Inflammatory macrophage treated with lipopolysaccharide for 4 hours (primary cell): Measurements from ENCODE around the gene VSIR.
A peak's percentile ranks its signal among the peaks of the same experiment; 100 is the strongest.

Experiments
- DNase-seq: peaks from one replicate; pipeline ENCODE4 v3.0.0-alpha.2; 2020

VSIR gene

DNA sequence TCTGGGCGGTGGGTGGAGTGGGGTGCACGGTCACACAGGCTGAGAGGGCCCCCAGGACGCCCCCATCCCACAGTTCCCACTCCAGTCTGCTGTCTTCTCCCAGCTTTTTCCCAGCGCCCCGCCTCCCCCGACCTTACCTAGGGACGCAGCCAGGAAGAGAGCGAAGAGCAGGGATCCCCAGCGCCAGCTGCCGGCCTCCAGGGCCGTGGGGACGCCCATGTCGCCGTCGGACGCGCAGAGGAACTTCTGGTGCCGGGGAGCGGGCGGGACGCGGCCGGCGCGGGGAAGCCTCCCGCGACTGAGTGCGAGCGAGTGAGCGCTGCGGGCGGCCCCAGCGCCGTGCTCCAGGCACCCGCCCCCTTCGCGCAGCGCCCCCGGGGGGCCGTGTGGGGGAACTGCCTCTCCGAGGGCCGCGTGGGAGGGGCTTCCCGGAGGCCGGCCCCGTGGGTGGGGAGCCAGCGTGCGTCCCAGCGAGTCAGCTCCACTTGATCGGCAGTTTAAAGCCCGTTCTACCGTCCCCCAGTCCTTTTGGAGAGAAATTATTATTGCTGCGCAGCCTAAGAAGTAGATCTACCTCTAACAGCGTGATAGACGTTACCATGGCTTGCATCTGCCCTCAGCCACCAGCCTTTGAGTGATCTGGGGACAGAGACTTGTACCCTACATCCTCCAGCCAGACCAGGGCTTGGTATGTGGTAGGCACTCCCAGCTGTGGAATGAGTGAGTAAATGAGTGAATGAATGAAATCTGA lies at the start of gene VSIR:
VSIR (minus strand) TSS at position 300 of the 751 bp plus-strand sequence; CDS start at position 219, 81 bp downstream.
- DNase-seq: peak; percentile 89

DNA sequence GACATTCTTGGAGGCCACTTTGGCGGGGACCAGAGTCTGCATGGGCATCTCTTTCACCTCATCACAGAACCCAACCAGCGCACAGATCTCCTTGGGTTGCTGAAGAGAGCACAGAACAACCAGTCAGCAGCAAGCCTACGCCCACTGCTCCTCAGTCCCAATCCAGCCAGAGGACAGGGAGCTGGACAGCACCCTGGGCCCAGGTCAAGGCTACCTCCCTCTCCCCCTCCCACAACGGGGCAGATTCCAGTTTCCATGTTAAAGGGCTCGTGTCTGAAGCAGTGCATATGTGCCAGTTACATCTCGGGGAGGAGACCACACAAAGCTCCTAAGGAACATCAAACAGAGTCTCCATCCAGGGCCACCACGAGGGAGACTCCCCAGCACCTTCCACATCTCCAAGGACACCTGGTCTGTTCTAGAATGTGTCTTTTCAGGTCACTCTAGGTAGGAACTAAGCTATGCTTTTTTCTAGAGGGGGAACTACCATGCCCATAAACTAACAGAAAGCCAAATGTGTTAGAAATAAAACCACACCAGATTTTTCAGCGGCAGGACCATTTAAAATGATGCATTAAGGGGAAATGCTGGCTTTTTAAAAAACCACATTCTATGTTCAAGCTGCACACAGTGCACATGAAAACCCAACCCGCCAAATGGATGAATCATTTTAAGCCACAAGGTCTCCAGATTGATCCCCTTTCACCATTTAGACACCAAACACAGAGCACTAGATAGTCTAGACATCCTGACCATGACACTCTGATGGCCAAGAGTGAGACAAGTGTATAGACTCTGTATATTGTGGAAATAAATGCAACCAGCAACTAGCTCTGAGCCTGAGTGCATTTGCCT lies 48.8 kb upstream of the VSIR start:
- DNase-seq: no peak

DNA sequence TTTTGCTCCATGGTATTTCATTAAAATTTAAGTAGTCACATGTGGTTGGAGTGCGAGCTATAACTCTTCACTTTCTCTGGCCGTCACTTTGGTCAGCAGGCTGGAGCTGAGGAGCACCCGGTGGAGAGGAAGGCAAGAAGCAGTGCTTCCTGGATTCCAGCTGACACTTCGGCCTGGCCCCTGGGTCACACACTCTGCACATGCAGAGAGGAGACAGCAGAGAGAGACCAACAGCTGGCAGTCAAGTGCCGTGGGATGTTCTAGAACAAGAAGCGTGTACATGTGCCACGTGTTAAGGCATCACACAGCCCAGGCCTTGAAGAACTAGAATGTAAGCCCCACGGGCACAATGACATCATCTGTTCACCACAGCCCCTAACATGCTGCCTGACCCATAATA lies 47.6 kb upstream of the VSIR start:
- no peak for DNase-seq

DNA sequence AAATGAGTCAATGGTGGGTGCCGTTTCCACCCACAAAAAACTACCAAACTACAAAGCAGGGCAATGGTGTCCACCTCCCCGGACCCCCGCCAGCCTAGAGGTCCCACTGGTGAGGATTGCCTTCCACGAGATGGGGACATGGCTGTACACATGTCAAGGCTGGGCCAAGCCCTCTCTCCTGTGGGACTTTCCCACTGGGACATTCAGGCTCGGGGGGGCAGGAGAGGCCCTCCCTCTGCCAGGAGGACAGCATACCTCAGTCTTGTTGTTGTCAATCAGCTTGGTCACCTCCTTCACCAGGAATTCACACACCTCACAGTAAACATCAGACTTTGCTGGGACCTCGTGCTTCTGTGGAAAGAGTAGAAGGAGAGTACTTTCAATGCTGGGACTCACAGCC lies 46.7 kb upstream of the VSIR start:
- no peak for DNase-seq

DNA sequence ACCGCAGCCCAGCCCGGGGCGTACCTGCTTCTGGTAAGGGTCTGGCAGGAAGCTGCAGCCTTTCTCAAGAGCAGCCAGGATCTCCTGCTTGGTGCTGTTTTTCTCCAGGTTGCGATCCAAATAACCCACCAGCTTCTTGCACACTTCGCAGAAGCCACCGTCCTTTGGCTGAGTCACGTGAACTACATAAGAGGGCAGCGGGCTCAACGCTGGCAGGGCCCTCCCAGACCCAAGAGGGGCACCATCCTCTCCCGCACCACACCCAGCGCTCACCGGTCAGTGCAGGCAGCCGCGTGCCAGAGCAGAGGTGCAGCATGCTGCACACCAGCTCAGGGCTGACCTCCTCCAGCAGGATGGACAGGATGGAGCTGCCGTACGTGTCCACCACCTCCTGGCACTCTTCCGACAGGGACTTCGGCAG lies 46.1 kb upstream of the VSIR start:
- DNase-seq: no peak

DNA sequence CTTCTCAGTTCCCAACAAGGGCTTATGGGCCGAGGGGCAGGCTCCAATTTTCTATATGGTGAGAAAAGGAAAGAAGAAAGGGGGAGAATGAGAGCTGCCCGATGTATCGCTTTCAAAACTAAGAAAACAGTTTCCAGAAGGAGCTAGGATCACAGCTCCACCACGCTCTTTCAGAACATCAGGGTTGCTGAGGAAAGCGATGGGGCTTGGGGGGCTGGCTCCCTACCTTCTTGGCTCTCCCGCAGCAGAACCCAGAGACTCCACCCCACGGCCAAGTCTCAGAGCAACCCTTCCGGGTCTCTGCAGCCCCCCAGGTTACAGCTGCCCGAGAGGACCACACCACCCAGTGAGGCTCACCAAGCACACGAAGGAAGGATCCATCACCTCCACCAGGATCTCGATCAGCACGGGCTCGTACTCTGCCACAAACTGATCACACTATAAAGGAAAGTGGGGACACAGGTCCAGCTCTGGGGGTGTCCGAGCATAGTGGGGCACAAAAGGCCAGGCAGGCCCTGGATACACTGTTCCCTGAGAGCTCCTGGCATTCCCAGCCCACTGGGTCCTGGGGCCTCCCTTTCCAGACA lies 45.4 kb upstream of the VSIR start:
- DNase-seq: no peak

DNA sequence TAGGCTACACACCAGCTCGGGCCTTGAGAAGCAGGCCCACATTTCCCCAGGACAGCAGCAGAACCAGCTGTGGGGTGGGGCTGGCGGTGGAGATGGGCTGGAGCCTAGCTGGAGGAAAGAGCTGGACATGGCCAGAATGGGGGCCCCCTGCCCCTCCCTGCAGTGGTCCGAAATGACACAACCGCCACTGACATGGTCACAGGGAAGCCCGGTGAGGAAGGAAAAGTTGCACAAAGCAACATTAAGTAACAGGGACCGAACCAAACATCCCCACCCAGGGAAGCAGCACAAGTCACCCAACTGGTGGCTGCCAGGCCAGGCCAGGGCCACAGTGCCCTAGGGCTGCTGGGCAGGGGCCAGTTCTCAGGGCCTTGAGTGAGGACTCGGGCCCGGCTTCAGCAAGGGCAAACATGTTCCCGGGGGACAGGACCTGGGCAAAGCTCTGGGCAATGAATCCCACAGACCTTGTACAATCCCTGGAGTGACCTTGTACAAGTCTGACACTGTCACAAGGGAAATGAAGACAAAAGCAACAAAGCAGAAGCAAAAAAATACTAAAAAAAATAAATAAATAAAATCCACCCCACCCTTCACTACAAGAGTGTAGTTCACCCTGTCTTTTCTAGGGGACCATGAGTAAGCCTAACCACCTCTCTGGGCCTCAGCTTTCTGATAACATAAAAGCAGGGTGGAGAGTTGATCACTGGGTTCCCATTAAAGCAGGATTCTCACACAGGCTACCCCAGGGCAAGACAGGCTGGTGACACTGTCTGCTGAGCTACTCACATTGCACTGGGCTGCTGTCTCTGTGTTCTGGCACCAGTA lies 44.7 kb upstream of the VSIR start:
- peak; percentile 91 for DNase-seq

DNA sequence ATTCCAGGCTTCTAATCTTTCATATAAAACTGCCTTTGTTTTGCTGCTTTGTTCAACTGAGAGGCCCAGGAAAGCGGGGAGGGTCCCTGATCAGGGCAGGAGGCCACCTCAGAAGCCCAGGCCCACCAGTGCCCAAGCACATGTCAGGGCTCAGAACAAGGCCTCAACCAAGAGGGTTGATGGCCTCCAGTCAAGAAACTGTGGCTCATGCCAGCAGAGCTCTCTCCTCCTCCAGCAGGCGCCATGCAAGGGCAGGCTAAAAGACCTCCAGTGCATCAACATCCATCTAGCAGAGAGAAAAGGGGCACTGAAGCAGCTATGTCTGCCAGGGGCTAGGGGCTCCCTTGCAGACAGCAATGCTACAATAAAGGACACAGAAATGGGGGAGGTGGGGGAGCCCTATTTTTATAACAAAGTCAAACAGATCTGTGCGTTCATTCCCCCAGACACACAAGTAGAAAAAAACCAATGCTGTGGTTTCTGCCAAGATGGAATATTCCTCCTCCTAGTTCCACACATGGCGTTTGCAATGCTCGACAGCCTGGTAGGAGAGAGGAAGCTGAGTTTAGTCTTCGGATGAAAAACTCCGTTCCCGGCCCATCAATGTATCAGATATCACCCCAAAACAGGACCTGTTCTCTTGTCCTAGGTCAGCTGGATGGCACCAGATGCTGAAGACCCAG lies 43.8 kb upstream of the VSIR start:
- no peak for DNase-seq

DNA sequence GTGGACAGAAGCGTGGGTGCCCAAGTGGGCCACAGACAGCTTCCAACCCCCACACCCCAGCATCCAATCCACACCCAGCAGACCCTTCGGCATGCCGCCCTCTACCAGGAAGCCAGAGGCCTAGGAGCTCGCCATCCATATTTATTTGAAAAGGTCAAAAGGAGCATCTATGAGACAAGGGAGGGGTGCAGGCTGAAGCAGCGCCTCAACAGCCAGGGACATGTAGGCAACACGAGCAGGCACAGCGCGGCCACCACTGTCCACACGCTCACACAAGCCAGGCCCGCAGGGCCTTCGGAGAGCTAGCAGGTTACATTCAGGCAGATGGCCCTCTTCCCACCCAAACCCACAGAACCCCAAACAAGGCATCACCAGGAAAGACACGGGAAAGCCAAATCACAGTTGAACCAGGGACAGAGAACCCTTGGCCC lies 43.1 kb upstream of the VSIR start:
- no peak for DNase-seq

DNA sequence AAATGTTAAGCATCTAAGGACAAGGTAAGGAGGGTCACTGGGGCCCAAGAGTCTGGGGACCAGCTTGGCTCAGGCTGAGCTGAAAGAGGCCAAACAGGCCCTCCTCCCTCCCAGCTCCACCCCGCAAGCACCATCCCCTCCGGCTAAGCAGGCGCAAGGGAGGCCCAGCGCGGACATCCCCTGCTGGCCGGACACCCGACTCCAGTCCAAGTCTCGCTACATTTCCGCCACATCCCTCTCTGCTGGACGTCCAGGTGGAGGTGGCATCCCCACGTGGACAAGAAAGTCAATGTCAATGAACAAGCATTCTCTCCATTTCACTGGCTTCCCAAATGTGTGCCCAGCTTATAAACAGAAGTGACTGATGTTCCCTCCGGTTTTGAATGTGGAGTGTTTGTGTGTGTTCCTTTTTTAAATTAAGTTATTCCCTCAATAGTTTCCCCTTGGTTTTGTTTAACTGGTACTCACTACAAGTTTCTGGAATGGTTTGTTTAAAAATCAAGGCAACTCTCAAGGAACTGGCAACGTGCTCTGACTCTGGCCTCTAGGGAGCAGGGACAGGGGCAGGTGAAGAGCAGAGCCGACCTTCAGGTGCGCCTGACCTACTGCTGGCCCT lies 42.3 kb upstream of the VSIR start:
- no peak for DNase-seq

DNA sequence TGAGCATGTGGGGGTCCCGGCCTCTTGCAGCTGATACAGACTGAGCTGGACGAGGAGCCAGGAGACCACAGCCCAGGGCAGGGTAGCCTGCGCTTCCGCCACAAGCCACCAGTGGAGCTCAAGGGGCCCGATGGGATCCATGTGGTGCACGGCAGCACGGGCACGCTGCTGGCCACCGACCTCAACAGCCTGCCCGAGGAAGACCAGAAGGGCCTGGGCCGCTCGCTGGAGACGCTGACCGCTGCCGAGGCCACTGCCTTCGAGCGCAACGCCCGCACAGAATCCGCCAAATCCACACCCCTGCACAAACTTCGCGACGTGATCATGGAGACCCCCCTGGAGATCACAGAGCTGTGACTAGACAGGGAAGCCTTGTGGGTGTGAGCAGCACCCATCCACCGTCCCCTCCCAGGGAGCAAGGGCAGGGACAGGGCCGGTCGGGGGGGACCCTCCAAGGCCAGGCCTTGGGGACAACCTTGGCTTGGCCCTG lies 41.6 kb upstream of the VSIR start:
- no peak for DNase-seq

DNA sequence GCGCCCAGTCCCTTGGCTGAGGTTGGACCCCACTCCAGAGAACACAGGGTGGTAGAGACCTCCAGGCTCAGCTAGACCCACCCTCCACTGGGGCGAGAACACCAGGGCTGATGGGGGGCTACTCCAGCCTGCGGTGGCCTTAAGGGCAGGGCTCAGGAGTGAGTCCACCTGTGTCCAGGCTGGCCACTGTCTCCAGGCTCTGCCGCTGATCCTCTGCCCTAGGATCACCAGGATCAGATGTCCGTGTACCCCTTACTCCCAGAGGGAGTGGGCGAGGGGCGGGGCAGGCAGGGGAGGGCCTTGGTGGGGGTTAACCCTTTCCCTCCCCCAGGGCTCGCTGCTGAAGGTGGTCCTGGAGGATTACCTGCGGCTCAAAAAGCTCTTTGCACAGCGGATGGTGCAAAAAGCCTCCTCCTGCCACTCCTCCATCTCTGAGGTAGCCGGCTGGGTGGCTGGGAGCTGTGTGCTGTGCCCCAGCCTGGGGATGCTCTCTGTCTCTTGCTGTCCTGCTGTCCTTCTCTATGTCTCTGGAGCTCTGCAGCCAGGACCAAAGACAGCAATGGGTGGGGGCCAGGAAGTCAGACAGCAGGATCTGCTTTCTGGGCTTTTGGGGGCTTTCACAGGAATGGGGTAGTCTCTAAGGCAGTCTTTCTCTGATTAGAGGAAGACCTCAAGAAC lies 39.7 kb upstream of the VSIR start:
- DNase-seq: no peak

DNA sequence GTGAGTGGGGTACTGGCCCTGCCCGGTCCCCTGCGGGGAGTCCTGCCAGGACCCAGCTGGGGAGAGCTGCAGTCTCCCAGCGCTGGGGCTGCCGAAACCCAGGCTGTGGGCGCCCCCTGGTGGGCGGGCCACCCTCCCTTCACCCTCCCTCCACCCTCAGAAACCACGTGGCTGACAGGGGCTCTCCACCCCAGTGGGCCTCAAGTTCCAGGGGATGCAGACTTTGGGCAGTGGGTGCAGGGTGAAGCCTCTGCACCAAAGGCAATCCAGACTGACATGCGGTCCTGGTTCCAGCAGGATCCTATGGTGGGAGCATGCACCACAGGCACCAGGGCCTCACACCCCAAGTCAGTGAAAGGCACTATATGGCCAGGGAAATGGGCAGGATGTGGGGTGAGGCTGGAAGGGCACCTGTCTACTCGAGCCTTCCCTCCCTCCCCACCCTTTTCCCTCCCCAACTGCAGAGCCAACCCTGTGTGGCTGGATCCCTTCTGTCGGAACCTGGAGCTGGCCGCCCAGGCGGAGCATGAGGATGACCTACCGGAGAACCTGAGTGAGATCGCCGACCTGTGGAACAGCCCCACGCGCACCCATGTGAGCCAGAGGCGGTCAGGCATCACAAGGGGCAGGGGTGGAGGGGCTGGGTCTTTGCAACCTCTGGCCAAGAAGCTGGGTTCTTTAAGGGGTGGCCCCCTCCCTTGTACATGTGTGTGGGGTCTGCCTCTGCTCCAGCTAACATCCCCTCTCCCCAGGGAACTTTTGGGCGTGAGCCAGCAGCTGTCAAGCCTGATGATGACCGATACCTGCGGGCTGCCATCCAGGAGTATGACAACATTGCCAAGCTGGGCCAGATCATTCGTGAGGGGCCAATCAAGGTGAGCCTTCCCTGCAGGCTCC lies 38.9 kb upstream of the VSIR start:
- peak; percentile 56 for DNase-seq

DNA sequence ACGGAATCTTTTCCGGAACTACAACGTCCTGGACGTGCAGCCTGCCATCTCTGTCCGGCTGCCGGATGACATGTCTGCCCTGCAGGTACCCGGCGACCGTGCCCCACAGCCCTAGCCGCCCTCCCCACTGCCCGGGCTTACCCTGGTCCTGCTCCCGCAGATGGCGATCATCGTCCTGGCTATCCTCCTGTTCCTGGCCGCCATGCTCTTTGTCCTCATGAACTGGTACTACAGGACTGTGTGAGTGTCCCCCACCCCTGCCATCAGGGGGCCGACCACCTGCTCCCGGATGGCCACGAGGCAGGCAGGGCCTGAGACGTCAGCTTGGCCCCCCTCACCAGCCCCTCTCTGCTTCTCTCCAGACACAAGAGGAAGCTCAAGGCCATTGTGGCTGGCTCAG lies 38.0 kb upstream of the VSIR start:
- DNase-seq: no peak

DNA sequence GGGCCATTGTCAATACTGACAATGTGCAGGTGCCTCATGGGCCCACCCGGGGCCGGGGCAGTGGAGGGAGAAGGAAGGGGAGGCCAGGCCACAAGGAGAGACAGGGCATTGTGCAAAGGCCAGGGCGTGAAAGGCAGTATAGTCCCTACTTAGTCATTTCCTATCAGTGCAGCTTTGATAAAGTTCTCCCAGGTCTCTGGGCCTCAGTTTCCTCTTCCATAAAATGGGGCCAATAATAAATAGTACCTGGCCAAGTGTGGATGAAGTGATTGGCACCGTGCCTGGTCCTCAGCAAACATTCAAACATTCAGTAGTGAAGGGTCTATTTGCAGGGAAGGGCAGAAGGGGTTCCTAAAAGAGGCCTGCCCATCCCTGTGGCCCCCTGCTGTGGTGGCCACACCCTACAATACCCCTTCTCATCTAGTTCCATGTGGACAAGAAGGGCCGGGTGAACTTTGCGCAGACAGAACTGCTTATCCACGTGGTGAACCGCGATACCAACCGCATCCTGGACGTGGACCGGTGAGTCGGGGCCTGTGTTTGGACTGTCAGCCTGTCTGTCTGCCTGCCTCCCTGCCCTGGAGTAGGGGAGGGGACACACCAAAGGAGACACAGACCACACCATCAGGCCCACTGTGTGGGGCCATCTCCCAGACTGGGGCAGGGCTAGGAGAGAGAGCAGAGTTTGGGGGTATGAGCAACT lies 36.9 kb upstream of the VSIR start:
- DNase-seq: no peak

DNA sequence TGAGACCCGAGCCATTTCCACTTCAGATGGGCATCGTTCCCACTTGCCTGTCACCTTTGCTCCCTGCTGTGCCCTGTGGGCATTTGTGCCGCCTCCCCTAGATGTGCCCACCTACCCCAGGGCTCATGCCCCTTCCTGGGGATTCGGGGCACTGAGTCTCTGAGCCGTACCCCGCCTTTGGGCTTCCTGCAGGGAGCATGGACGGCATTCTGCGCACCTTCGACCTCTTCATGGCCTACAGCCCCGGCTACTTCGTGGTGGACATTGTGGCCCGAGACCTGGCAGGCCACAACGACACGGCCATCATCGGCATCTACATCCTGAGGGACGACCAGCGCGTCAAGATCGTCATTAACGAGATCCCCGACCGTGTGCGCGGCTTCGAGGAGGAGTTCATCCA lies 36.3 kb upstream of the VSIR start:
- DNase-seq: no peak

DNA sequence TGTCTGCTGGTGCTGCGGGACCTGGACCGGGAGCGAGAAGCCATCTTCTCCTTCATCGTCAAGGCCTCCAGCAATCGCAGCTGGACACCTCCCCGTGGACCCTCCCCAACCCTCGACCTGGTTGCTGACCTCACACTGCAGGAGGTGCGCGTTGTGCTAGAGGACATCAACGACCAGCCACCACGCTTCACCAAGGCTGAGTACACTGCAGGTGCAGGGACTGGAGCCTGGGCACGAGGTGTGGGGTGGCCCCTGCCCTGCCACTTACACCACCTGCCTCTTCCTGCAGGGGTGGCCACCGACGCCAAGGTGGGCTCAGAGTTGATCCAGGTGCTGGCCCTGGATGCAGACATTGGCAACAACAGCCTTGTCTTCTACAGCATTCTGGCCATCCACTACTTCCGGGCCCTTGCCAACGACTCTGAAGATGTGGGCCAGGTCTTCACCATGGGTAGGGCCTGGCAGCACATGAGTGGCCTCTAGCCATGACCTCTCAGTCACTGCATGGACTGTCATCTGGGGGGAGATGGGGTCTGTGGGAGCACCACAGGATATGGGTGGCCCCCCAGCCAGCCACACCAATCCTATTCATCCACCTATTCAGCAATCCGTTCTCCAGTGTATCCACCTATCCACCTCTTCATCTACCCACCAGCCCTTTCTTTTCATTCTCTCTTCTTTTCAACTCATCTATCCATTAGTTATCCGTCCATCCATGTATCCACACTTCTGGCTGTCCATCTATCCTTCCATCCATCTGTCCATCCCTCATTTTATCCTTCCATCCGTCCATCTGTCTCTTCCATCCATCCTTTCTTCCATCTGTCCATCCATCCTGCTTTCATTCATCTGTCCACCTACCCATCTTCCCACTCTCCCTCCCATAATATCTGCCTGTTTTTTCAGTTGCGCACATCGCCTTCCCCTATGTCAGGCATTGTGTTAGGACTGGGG lies 34.5 kb upstream of the VSIR start:
- no peak for DNase-seq
